NCI-H510A treated with DMSO at 0.1 percent for 48 hours (cell line): Measurements from ENCODE around the gene ADAMTS17.

Experiments used
- DNase-seq: peaks from one replicate; lab custom pipeline; 2025; lab: John Stamatoyannopoulos, UW

The ADAMTS17 gene

GRCh38 chr15:100310513-100311153, 31.1 kb downstream of the ADAMTS17 start:
- no peak for DNase-seq

- DNase-seq = no peak
These were observed 31.8 kb downstream of the ADAMTS17 start for GRCh38 chr15:100310041-100310405.

GRCh38 chr15:100309109-100310040, 32.4 kb downstream of the ADAMTS17 start:
- no peak for DNase-seq

DNA sequence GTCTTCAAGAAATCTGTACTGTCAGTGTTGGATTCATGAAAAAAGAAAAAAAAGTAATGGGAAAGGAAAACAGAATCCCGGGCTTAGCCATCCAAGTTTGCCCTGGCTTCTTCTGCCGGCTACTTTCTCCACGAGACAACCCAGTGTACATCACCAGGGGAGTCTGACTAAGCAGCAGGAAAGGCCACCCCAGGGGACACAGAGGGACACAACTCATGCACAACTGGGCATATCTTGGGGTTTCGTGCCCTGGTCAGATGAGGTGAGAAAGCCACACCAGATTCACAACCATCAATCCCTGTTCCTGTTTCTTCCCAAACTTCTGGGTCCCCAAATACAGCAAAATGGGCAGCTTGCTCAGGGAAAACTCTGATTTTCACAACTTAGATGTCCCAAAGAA, 33.2 kb downstream of the ADAMTS17 start:
- no peak for DNase-seq

DNA sequence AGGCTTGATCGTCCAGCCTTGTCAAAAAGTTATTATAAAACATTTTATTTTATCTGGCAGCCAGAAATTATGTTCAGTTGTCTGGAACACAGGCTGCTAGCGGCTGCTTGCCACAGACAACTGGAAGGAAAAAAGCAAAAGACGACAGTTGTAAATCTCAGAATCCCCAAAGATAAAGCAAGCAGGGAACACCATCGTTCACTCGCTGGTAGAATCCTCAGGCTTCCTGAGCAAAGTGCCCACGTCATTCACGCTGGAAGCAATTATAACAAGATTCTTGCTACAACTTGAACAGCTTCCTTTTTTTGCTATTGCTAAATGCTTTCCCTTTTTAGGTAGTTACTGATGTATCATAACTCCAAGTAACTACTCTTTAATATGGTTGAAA, 33.6 kb downstream of the ADAMTS17 start:
- DNase-seq = no peak

- no peak for DNase-seq
These were observed 34.2 kb downstream of the ADAMTS17 start for GRCh38 chr15:100307241-100308212.

GRCh38 chr15:100306098-100306497, 35.7 kb downstream of the ADAMTS17 start:
- no peak for DNase-seq

DNA sequence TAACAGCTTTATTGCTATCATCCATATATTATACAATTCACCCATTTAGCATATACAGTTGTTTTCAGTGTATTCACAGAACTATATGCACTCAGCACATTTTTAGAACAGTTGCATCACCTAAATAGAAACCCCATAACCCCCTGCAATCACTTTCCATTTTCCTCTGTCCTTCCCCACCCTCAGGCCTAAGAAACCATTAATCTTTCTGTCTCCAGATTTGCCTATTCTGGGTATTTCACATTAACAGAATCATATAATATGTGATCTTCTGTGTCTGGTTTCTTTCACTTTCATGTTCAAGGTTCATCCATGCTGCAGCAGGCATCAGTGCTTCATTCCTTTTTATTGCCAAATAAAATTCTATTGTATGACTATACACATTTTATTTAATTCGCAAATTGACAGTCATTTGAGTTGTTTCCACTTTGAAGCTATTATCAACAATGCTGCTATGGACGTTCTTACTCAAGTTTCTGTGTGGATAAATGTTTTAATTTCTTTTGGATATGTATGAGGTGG, 39.8 kb downstream of the ADAMTS17 start:
- DNase-seq = no peak

DNA sequence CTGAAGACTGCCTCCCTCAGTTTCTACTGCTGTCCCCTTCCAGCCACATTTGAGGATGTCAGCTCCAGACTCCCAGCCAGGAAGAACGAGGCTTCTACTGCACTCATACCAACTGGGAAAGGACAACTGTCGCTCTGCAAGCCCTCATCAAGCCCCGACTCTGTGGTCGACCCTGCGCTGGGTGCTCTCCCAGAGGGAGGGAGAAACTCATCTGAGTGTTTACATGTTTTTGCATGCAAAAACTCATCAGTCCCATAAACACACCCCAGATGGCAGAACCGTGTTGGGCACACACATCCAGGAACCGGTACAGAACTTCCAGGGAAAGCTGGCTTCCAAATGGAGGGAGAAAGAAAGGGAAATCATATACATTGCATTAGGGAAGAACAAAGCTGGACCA, 43.5 kb downstream of the ADAMTS17 start:
- DNase-seq = no peak

DNA sequence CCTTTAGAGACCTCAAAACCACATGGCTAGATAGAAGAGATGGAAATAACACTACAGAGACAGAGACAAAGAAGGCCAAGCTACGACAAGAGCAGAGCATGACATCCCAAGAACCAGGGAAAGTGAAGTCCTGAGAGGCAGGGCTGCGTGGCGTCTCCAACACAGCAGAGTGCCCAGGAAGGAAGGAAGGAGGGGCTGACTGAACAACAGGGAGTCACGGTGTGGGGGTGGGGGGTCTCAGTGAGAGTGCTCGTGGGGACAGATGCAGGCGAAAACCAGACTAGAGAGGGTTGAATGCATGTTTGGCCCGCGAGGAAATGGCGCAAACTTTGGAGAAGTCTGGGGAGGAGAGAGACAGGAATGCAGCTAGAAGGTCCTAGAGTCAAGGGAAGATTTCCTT, 44.0 kb downstream of the ADAMTS17 start:
- DNase-seq = no peak

DNA sequence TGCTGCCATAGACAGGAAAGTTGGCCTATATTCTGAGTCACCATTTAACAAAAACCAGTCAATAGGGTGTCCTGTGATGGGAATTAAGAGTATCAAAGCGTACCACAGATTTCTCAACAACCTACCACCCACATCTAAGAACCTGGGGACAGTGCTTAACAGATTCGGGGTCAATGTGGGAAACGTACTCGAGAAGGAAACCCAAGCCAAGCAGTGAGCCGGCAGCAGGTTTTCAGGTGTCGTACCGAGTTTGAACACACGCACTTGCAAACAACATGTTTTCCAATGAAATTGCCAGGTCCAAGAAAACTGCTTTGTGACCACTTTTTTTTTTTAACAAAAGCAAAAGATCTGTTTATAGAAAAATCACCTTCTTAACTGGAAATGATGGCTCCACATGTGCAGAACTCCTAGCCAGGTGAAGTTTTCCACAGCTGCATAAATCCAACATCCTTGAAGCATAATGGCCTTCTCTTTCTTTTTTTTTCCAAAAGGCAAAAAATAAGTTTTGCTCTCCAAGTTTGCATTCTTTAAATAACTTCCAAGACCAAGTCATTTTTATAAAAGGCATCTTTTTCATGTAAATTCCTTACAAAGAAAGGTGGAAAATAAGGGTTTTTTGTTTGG, 45.7 kb downstream of the ADAMTS17 start:
- DNase-seq = no peak

DNA sequence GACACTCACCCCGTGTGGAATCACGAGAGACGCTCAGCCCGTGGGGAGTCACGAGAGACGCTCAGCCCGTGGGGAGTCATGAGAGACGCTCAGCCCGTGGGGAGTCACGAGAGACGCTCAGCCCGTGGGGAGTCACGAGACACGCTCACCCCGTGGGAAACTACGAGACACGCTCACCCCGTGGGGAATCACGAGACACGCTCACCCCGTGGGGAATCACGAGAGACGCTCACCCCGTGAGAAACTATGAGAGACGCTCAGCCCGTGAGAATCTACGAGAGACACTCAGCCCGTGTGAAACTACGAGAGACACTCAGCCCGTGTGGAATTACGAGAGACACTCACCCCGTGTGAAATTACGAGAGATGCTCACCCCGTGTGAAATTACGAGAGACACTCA, 49.8 kb downstream of the ADAMTS17 start:
- DNase-seq = no peak

GRCh38 chr15:100291106-100291505, 50.7 kb downstream of the ADAMTS17 start:
- no peak for DNase-seq

DNA sequence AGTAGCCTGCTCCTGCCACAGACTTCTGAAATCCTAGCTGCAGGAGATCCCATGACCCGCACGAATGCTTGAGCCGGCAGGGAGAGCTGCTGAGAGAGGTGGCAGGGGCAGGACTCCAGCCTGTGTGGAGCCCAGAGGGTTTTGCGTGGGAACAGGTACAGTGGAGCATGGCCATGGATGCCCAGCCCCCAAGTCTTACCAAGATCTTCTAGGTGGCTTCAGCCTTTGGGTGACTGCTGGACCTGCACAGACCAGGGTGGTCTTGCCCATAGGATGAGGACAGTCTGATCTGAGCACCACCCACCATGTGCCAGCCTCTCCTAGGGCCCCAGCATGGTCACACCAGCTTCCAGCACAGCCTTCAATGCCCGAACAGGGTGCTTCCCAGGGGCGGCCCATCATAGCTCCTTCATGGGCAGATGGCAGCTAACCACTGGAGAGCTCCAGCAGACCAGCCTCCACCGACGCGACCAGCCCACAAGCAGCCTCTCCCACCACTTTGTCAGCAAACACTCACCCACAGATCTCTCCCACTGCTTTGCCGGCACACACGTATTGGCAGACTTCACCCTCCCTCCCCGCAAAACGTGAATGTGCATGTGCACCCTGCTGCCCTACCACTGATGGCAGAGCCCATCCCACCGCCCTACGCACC, 56.0 kb downstream of the ADAMTS17 start:
- DNase-seq = no peak

DNA sequence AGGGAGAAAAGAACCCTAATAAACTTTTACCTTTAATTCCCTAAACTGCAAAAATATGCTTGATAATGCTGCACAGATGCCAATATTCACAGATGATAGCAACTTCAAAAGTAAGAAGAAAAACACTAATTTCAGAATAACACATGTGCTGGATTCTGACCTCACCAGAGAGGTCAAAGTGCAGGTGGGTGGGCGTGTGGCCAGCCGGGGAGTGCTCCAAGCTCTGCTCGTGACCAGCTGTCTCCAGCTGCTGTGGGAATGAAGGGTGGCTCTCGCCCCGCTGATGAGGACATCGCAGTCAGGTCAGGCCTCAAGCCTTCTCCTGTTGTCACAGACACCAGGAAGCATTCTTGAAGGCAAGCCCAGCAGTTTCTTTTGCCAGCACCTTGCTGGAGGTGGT, 57.1 kb downstream of the ADAMTS17 start:
- no peak for DNase-seq

DNA sequence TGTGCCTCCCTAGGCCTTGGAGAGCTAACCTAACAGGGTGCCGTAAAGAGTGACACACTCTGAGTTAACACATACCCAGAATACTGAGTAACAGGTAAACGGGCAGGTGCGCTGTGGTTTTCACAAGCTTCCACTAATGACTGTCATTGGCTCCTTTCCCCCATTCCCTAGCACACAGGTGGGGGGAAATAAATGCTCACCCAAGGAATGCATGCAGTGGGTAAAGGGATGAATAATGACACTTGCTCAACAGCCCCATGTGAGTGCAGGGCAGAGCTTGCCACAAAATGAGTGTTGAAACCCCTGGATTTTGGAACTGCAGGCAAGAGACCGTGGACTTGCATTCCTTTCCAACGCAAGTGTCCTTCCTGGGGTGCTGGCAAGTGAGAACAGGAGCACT, 57.6 kb downstream of the ADAMTS17 start:
- DNase-seq = no peak

DNA sequence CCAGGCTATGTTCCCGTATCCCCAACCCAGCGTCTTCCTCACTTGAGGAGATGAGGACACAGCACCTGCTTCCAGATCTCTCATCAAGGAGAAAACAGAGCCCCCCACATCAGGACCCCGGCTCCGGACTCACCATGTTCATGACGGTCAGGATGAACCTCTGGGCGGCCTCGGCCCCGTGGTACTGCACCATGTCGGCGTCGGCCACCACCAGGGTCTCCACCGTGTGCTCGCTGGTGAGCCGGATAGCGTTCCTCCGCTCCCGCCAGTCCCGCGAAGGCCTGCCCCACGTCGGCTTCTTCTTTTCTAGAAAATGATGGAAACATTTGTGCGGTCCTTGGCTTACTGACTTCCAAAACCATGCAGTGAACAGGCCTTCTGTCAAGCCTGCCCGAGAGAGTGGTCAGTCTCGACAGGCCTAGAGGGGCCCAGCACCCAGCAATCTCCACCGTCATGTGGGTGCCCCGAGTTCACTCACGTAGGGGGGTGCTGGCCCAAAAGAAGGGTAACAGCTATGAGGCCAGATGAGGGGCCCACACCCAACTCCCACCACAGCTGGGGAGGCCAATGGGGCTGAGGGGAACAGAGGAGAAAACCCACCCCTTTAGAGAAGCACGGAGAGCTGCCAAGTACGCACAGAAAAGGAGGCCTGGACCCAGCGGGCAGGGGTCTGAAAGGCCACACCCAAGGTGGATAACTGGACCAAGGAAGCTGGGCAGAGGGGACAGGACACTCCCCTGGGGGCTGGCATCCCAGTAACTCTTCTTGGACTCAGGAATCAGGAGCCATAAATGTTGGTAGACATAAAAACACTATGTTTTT, 60.5 kb downstream of the ADAMTS17 start:
- DNase-seq = no peak

DNA sequence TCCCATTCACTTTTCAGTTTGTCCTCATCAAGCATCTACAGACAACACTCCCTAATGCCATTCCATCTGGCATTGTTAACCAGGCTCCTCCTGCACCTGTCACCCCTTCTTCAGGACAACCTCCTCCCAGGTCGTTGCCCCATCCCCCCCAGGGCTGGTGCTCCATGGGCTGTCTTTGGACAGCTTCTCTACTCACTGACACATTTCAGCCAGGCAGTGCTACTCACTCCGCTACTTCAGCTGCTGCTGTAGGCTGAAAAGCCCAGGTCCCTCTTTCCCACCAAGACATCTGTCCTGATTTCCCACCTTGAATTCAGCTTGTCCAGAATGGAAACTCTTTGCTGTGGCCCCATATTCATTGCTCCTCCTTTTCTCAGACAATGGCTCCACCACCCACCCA, 61.9 kb downstream of the ADAMTS17 start:
- DNase-seq = no peak

GRCh38 chr15:100279446-100279845, 62.3 kb downstream of the ADAMTS17 start:
- DNase-seq = no peak
